Measurements from ENCODE around the gene KBTBD13. TPM values are rescaled to one million over a fixed set of nuclear protein-coding genes. Genes with fewer than 3 reads are reported as not detected.
"Not testable (repeated sequence)": the region's sequence is repeated elsewhere in the genome, so short reads cannot be mapped to it uniquely, and the experiment has no call there.

The KBTBD13 gene
- total and polyA plus RNA-seq, 12 donors = 0.84 to 20.5 (median 4.6) TPM

- Histone ChIP-seq H3K27me3 (no peaks in the 10 kb centered on the region), H3K36me3 (no peaks in the 10 kb centered on the region), H3K9me3 (no peaks in the 10 kb centered on the region), H3K27ac (no peak overlapping the region), H3K4me1 (peaks cover 0 to 10% (median 0%) of the 10 kb centered on the region in 9 donors), H3K4me3 (no peak overlapping the region)
- DNase-seq (no peak), ATAC-seq (no peak)
- TF ChIP-seq, protein P1, sequence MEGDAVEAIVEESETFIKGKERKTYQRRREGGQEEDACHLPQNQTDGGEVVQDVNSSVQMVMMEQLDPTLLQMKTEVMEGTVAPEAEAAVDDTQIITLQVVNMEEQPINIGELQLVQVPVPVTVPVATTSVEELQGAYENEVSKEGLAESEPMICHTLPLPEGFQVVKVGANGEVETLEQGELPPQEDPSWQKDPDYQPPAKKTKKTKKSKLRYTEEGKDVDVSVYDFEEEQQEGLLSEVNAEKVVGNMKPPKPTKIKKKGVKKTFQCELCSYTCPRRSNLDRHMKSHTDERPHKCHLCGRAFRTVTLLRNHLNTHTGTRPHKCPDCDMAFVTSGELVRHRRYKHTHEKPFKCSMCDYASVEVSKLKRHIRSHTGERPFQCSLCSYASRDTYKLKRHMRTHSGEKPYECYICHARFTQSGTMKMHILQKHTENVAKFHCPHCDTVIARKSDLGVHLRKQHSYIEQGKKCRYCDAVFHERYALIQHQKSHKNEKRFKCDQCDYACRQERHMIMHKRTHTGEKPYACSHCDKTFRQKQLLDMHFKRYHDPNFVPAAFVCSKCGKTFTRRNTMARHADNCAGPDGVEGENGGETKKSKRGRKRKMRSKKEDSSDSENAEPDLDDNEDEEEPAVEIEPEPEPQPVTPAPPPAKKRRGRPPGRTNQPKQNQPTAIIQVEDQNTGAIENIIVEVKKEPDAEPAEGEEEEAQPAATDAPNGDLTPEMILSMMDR (IDR thresholded peaks at IDR 0.05) = no peak
- WGBS, 2 donors = 72 to 76% methylated on average over 5 of the region's 5 CpGs
- intact Hi-C loops (cut with DNase I) = loop anchor here in 6 of 10 donors (10.0 kb wide), 4 partner anchors 46 to 256 kb away; partner anchors contain the start of genes PARP16 (in 2 of the 6) and RNU5A-1 (in 2 of the 6)
These were observed 37.7 kb upstream of the KBTBD13 start for GRCh38 chr15:65038836-65039235.

DNA sequence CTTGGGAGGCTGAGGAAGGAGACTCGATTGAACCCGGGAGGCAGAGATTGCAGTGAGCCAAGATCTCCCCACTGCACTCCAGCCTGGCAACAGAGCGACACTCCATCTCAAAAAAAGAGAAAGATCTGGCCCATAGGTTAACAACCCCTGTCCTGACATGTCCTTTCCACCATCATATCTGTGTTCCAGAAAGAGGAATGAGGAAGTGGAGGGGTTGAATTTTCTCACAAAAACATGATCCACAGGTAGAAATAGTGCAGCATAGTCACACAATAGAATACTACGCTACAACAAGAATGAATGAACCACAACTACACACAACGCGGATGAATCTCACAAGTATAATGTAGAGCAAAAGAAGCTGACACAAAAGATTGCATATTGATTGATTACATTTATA, 36.1 kb upstream of the KBTBD13 start:
- WGBS, 2 donors = 90 to 93% methylated on average over 6 of the region's 6 CpGs
- H3K4me3 ChIP-seq = no peak overlapping the region

GRCh38 chr15:65041787-65042186, 34.8 kb upstream of the KBTBD13 start:
- intact Hi-C loops (cut with DNase I) = no loop called here
- TF ChIP-seq, protein P1 (IDR thresholded peaks at IDR 0.05) = no peak
- no peaks in the 10 kb centered on the region for H3K27me3 ChIP-seq
- H3K9me3 ChIP-seq = no peaks in the 10 kb centered on the region
- no peak for ATAC-seq
- WGBS, 2 donors = 94 to 95% methylated on average over 2 of the region's 2 CpGs
- H3K36me3 ChIP-seq = no peaks in the 10 kb centered on the region
- H3K4me1 ChIP-seq = peaks cover 0 to 24% (median 9%) of the 10 kb centered on the region in 9 donors
- no peak for DNase-seq
- H3K27ac ChIP-seq = no peak overlapping the region
- no peak overlapping the region for H3K4me3 ChIP-seq

More for the DNA sequence above, 36.1 kb upstream of the KBTBD13 start:
- intact Hi-C loops (cut with DNase I) = no loop called here
- TF ChIP-seq, protein P1 (IDR thresholded peaks at IDR 0.05) = no peak
- Histone ChIP-seq H3K36me3 (no peaks in the 10 kb centered on the region), H3K27ac (no peak overlapping the region), H3K9me3 (no peaks in the 10 kb centered on the region), H3K4me1 (peaks cover 0 to 23% (median 8%) of the 10 kb centered on the region in 9 donors), H3K27me3 (no peaks in the 10 kb centered on the region)
- DNase-seq (no peak), ATAC-seq (no peak)

- H3K9me3 ChIP-seq = no peaks in the 10 kb centered on the region
- intact Hi-C loops (cut with DNase I) = no loop called here
- H3K36me3 ChIP-seq = no peaks in the 10 kb centered on the region
- H3K4me1 ChIP-seq = peaks cover 0 to 24% (median 9%) of the 10 kb centered on the region in 9 donors
- TF ChIP-seq, protein P1 (IDR thresholded peaks at IDR 0.05) = no peak
- no peak for ATAC-seq
- no peak overlapping the region for H3K4me3 ChIP-seq
- no peaks in the 10 kb centered on the region for H3K27me3 ChIP-seq
- 54 to 69% methylated on average over 4 of the region's 4 CpGs for WGBS, 2 donors
- DNase-seq = no peak
- H3K27ac ChIP-seq = peak overlapping the region in 1 of 10 donors; percentile 18
These were observed 33.7 kb upstream of the KBTBD13 start for GRCh38 chr15:65042776-65043327.

DNA sequence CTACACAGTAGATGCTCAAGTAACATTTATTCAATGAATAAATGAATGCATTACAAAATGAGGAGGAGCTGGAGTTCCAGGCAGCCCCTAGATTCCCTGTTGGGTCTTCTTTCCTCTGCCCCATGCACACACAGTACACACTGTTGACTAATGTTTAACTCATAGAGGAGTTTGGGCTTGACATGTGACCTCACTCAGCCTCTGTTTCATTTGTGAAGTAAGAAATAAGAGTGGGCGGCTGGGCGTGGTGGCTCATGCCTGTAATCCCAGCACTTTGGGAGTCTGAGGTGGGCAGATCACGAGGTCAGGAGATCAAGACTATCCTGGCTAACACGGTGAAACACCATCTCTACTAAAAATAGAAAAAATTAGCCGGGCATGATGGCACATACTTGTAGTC, 32.3 kb upstream of the KBTBD13 start:
- H3K27ac ChIP-seq; intact Hi-C loops (cut with DNase I); H3K4me3 ChIP-seq; DNase-seq; H3K9me3 ChIP-seq; H3K27me3 ChIP-seq; H3K36me3 ChIP-seq: not testable (repeated sequence)
- H3K4me1 ChIP-seq = peaks cover 0 to 28% (median 15%) of the 10 kb centered on the region in 9 donors
- peak in 3 of 8 donors; percentile 38 to 60 (median 38) for ATAC-seq
- 74 to 79% methylated on average over 5 of the region's 5 CpGs for WGBS, 2 donors
